ENCODE measurements around the gene MTHFSD.

MTHFSD gene

GRCh38 chr16:86546638-86547013 is 8.4 kb downstream of the MTHFSD start:
- DNase-seq, result no peak

GRCh38 chr16:86545954-86546637 is 8.9 kb downstream of the MTHFSD start:
- no peak for DNase-seq

GRCh38 chr16:86545481-86545880 is 9.6 kb downstream of the MTHFSD start:
- no peak for DNase-seq

- no peak for DNase-seq
Observed at GRCh38 chr16:86542756-86543750, 12.0 kb downstream of the MTHFSD start.

- no peak for DNase-seq
Observed at GRCh38 chr16:86541560-86541959, 13.5 kb downstream of the MTHFSD start.

- DNase-seq, result no peak
Observed at GRCh38 chr16:86540894-86541293, 14.1 kb downstream of the MTHFSD start.

- DNase-seq, result no peak
Observed at GRCh38 chr16:86538196-86538780, 16.7 kb downstream of the MTHFSD start.

GRCh38 chr16:86537486-86537885 is 17.5 kb downstream of the MTHFSD start:
- DNase-seq, result no peak

GRCh38 chr16:86536621-86537020 is 18.4 kb downstream of the MTHFSD start:
- DNase-seq, result no peak

GRCh38 chr16:86534779-86535615 is 20.0 kb downstream of the MTHFSD start:
- no peak for DNase-seq

GRCh38 chr16:86533767-86534351 is 21.2 kb downstream of the MTHFSD start:
- no peak for DNase-seq

- no peak for DNase-seq
Observed at GRCh38 chr16:86533076-86533475, 22.0 kb downstream of the MTHFSD start.

- no peak for DNase-seq
Observed at GRCh38 chr16:86532526-86532815, 22.6 kb downstream of the MTHFSD start.

GRCh38 chr16:86531641-86532525 is 23.2 kb downstream of the MTHFSD start:
- DNase-seq, result no peak

GRCh38 chr16:86531191-86531545 is 23.9 kb downstream of the MTHFSD start:
- no peak for DNase-seq

GRCh38 chr16:86530251-86531190 is 24.5 kb downstream of the MTHFSD start:
- no peak for DNase-seq

GRCh38 chr16:86529160-86529559 is 25.9 kb downstream of the MTHFSD start:
- no peak for DNase-seq

GRCh38 chr16:86528061-86528929 is 26.7 kb downstream of the MTHFSD start:
- DNase-seq, result no peak

GRCh38 chr16:86527366-86527765 is 27.7 kb downstream of the MTHFSD start:
- no peak for DNase-seq

Data from activated CD4-positive, alpha-beta T cell treated with anti-CD3 and anti-CD28 coated beads for 1 hour (primary cell).